NCI-H1930 (cell line): ENCODE results near the gene SH3D19.

ENCODE experiments used
- DNase-seq, 2 experiments: peaks; one replicate each; lab custom pipeline; 2025; lab: John Stamatoyannopoulos, UW

Gene SH3D19

GRCh38 chr4:151195801-151196200, 129.6 kb downstream of the SH3D19 start:
- no peak for DNase-seq

GRCh38 chr4:151193414-151193813, 132.0 kb downstream of the SH3D19 start:
- no peak for DNase-seq

- DNase-seq = no peak
Measured at GRCh38 chr4:151192556-151193235, 132.7 kb downstream of the SH3D19 start.

GRCh38 chr4:151184523-151185458, 140.6 kb downstream of the SH3D19 start:
- no peak for DNase-seq

GRCh38 chr4:151182455-151182996, 142.9 kb downstream of the SH3D19 start:
- no peak for DNase-seq

GRCh38 chr4:151176685-151177084, 148.7 kb downstream of the SH3D19 start:
- DNase-seq = no peak

- no peak for DNase-seq
Measured at GRCh38 chr4:151175754-151176631, 149.4 kb downstream of the SH3D19 start.

GRCh38 chr4:151175233-151175632, 150.2 kb downstream of the SH3D19 start:
- DNase-seq = no peak

- DNase-seq = no peak
Measured at GRCh38 chr4:151174784-151175183, 150.6 kb downstream of the SH3D19 start.

- DNase-seq = no peak
Measured at GRCh38 chr4:151173871-151174270, 151.5 kb downstream of the SH3D19 start.

GRCh38 chr4:151169900-151170299, 155.5 kb downstream of the SH3D19 start:
- no peak for DNase-seq

- no peak for DNase-seq
Measured at GRCh38 chr4:151169223-151169622, 156.2 kb downstream of the SH3D19 start.

- DNase-seq = no peak
Measured at GRCh38 chr4:151167561-151167960, 157.8 kb downstream of the SH3D19 start.

GRCh38 chr4:151166636-151167035, 158.8 kb downstream of the SH3D19 start:
- DNase-seq = no peak

GRCh38 chr4:151165205-151166000, 160.0 kb downstream of the SH3D19 start:
- no peak for DNase-seq

- no peak for DNase-seq
Measured at GRCh38 chr4:151163855-151164254, 161.6 kb downstream of the SH3D19 start.

GRCh38 chr4:151158979-151159378, 166.4 kb downstream of the SH3D19 start:
- no peak for DNase-seq

GRCh38 chr4:151157543-151157942, 167.9 kb downstream of the SH3D19 start:
- DNase-seq = no peak

- no peak for DNase-seq
Measured at GRCh38 chr4:151153585-151153984, 171.8 kb downstream of the SH3D19 start.

GRCh38 chr4:151152028-151152427, 173.4 kb downstream of the SH3D19 start:
- DNase-seq = no peak
